Small intestine (tissue), 7 donors: ENCODE results near the gene ATP5F1C. TPM values are rescaled to one million over a fixed set of nuclear protein-coding genes. Genes with fewer than 3 reads are reported as not detected.

Experiments
- DNase-seq, 2 donors: peaks; one replicate each; pipeline versions ENCODE4 v3.0.0 to v3.0.0-alpha.2; 2013
- FAIRE-seq: peaks from 2 replicates; lab custom pipeline; 2012; peaks lifted over from hg19 to GRCh38; lab: Jason Lieb, UNC
- H3K27ac ChIP-seq, 3 donors: one replicate each; pipeline ENCODE4 v1.5.1; 2013; ENCODE audit warnings: low read length in 2 of 3, mild to moderate bottlenecking in 2 of 3, control low read depth in 1 of 3, inconsistent platforms in 1 of 3, low read depth in 1 of 3, moderate library complexity in 1 of 3
- H3K27me3 ChIP-seq, 3 donors: one replicate each; pipeline ENCODE4 v1.6.1; 2013; ENCODE audit warnings: low read length in 3 of 3, inconsistent platforms in 1 of 3; ENCODE audit not compliant: control insufficient read depth in 3 of 3, insufficient read depth in 3 of 3
- H3K36me3 ChIP-seq, 3 donors: one replicate each; pipeline ENCODE4 v1.6.1; 2013; ENCODE audit warnings: low read length in 3 of 3, inconsistent platforms in 1 of 3, low read depth in 1 of 3, mild to moderate bottlenecking in 1 of 3, moderate library complexity in 1 of 3; ENCODE audit not compliant: control insufficient read depth in 3 of 3, insufficient read depth in 2 of 3
- H3K4me1 ChIP-seq, 3 donors: one replicate each; pipeline ENCODE4 v1.6.1; 2013; ENCODE audit warnings: low read length in 2 of 3, inconsistent platforms in 1 of 3, low read depth in 1 of 3, mild to moderate bottlenecking in 1 of 3, moderate library complexity in 1 of 3; ENCODE audit not compliant: control insufficient read depth in 3 of 3, insufficient read depth in 2 of 3
- H3K4me3 ChIP-seq, 3 donors: one replicate each; pipeline ENCODE4 v1.5.1; 2013; ENCODE audit warnings: low read length in 3 of 3, control low read depth in 1 of 3, inconsistent platforms in 1 of 3, low read depth in 1 of 3, mild to moderate bottlenecking in 1 of 3, moderate library complexity in 1 of 3
- H3K9me3 ChIP-seq, 2 donors: one replicate each; pipeline ENCODE4 v1.6.1; 2013; ENCODE audit warnings: low read depth in 1 of 2, low read length in 1 of 2; ENCODE audit not compliant: control insufficient read depth in 2 of 2, insufficient read depth in 1 of 2
- WGBS, 3 donors: extraction: QIAGEN DNeasy Blood & Tissue Kit; methylation state at CpG; one replicate each; pipeline ENCODE4 v1.1.7; 2013; 5-methylcytosine and 5-hydroxymethylcytosine counted together
- polyA plus RNA-seq, 4 donors: library from polyadenylated mRNA; stranded (reverse) in 3 of 4; unstranded in 1 of 4; fragments of 200-250 nt in 3 of 4; fragments of 120-200 nt in 1 of 4; gene quantifications; one replicate each; pipeline versions ENCODE4 v1.2.1 to v1.2.3, GENCODE V29; 2013
- donor health status: healthy with polysubstance abuse.
- donor health status: control.
- donor health status: control.
- donor health status: Bipolar disorder and iron deficiency.
- donor health status: healthy.

The ATP5F1C gene
- polyA plus RNA-seq, 4 donors, result 304 to 1,460 (median 611) TPM

DNA sequence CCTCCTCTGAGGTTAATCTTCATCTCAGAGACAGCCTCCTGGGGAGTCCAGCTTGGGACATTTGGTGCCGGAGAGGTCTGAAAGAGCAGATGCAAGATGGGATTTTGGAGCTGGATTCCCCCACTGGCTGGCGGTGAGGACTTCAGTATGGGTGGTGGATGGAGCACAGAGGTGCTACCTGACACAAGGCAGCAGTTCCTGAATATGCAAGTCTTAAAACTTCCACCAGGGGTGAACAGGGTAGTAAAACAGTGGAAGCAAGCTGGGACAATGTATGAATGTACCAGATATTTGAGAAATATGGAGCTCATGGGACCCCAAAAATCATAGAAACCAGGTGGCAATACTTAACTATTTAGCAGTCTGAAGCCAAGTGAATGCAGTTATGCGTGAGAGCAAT is 25.5 kb downstream of the ATP5F1C start:
- no peak for FAIRE-seq
- 78 to 96% (median 86%) methylated on average over 3 of the region's 3 CpGs for WGBS, 3 donors
- no peak for DNase-seq
- Histone ChIP-seq H3K27ac (no peak overlapping the region), H3K27me3 (peaks cover 0 to 3% (median 0%) of the 10 kb centered on the region in 3 donors), H3K4me1 (no peaks in the 10 kb centered on the region), H3K36me3 (no peaks in the 10 kb centered on the region), H3K9me3 (no peaks in the 10 kb centered on the region), H3K4me3 (no peak overlapping the region)

DNA sequence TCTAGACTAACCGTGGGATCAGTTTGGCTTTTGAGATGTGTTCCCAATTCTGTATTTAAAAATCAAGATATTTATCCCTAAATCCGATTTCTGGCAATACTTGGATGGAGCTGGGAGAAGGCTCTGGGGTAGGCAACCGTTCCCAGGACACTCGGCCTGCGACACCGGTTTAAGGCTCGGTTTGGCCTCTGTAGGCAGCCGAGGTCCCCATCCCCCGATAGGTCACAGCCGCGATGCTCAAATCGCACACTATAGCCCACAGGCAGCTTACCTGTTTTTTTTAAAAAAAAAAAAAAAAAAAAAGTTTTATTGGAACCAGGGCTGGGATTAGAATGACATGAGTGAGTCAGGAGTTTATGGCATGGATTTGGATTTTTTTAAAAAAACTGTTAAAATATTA is 29.6 kb downstream of the ATP5F1C start:
- peaks cover 0 to 2% (median 0%) of the 10 kb centered on the region in 3 donors for H3K36me3 ChIP-seq
- no peaks in the 10 kb centered on the region for H3K9me3 ChIP-seq
- FAIRE-seq, result no peak
- H3K27me3 ChIP-seq, result peaks cover 0 to 3% (median 0%) of the 10 kb centered on the region in 3 donors
- peaks cover 0 to 8% (median 0%) of the 10 kb centered on the region in 3 donors for H3K4me1 ChIP-seq
- no peak overlapping the region for H3K27ac ChIP-seq
- H3K4me3 ChIP-seq, result peak overlapping the region in 2 of 3 donors; percentile 79 to 90
- DNase-seq, result no peak
- WGBS, 3 donors, result 11 to 22% (median 13%) methylated on average over 12 of the region's 12 CpGs

DNA sequence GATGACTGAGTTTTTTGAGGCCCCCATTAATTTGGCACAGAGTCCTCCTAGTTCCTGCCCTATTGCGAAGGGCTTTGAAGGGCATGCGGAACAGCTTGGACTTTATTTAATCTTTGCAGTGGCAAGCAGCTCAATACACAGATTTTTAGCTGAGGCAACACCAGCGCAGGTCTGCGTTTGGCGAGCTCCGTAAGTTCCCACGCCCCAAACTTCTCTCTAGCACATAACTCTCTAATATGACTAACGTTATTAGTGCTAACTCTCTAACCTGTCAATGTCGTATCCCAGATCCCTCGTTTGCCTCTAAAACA is 30.0 kb downstream of the ATP5F1C start:
- Histone ChIP-seq H3K4me3 (peak overlapping the region; percentile 79 to 90 (median 88)), H3K36me3 (peaks cover 0 to 4% (median 0%) of the 10 kb centered on the region in 3 donors), H3K27ac (peak overlapping the region in 2 of 3 donors; percentile 29 to 37), H3K4me1 (peaks cover 0 to 8% (median 0%) of the 10 kb centered on the region in 3 donors), H3K9me3 (no peaks in the 10 kb centered on the region), H3K27me3 (peaks cover 0 to 3% (median 0%) of the 10 kb centered on the region in 3 donors)
- 0 to 2% (median 0%) methylated on average over 10 of the region's 10 CpGs for WGBS, 3 donors
- no peak for FAIRE-seq
- DNase-seq, result no peak

DNA sequence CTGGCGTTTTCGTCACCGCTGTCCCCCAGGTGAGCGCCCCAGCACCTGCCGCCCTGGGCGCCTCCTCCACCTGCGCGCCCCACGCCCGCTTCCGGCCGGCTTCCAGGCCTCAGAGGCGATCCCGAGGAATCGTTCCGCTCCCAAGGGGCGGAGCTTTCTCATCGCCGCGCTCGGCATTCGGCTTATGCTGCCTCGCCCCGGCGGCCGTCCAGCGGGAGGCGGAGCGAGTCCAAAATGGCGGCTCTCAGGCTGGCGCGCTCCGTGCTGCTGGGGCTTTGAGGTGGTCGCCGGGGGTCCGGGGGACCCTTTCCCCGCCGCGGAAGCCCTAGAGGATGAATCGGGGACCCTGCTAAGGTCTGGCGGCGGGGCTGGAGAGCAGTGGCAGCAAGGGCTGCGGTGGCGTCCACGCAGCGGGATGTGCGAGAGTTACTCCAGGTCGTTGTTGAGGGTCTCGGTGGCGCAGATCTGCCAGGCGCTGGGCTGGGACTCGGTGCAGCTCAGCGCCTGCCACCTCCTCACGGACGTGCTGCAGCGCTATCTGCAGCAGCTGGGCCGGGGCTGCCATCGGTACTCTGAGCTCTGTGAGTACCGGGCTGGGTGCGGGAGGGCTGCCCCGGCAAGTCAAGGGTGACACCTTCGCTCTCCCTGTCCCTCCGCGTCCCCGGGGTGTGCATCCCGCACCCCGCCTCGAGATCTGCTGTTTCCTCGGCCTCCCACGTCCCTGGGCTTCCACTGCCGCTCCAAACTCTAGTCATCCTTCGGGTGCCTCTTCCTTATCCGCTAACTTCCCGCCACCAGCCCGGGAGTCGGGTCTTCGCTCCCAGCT is 30.5 kb downstream of the ATP5F1C start, which contains the start of gene TAF3:
TSS of gene TAF3 (plus strand) at position 211 of the 826 bp plus-strand sequence. CDS start at position 416, 205 bp downstream.
- Histone ChIP-seq H3K9me3 (no peaks in the 10 kb centered on the region), H3K4me1 (peaks cover 0 to 8% (median 0%) of the 10 kb centered on the region in 3 donors), H3K27me3 (peaks cover 0 to 1% (median 0%) of the 10 kb centered on the region in 3 donors), H3K27ac (peak within 1 kb of the TSS in 2 of 3 donors; percentile 29 to 84), H3K4me3 (peak within 1 kb of the TSS; percentile 79 to 90 (median 88)), H3K36me3 (peaks cover 0 to 8% (median 0%) of the 10 kb centered on the region in 3 donors)
- WGBS, 3 donors, result 0% methylated on average over 72 to 77 of the region's 77 CpGs
- DNase-seq (peak; percentile 94 to 97), FAIRE-seq (no peak)

DNA sequence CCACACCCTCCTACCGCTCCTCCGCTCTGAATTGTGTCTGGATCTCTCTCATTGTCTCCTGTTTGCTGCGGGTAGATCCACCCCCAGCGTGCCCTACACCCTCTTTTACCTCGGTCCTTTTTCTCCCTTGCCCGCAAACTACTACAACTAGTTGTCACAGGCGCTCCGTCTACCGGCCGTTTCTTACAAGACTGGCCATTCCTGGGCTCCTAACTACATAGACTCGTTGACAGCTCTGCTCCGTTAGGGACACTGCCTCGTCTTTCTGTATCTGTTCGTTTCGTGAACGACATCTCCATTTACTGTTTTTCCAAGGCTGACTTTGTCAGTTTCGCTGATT is 31.1 kb downstream of the ATP5F1C start:
- peaks cover 0 to 8% (median 0%) of the 10 kb centered on the region in 3 donors for H3K4me1 ChIP-seq
- H3K27me3 ChIP-seq, result no peaks in the 10 kb centered on the region
- peak overlapping the region in 1 of 3 donors; percentile 84 for H3K27ac ChIP-seq
- 0 to 1% (median 1%) methylated on average over 17 of the region's 17 CpGs for WGBS, 3 donors
- H3K9me3 ChIP-seq, result no peaks in the 10 kb centered on the region
- FAIRE-seq (no peak), DNase-seq (peak; percentile 54 to 60)
- peak overlapping the region; percentile 79 to 90 (median 88) for H3K4me3 ChIP-seq
- peaks cover 0 to 8% (median 0%) of the 10 kb centered on the region in 3 donors for H3K36me3 ChIP-seq

DNA sequence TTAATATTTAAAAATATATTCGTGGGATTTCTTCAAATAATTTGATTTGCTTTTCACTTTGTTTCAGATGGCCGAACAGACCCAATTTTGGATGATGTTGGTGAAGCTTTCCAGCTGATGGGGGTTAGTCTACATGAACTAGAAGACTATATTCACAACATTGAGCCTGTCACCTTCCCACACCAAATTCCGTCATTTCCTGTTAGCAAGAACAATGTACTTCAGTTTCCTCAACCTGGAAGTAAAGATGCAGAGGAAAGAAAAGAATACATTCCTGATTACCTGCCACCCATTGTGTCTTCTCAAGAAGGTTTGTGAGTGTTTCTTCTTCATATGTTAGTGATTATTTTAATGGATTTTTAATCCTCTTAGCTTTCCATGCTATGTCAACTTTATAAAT is 36.3 kb downstream of the ATP5F1C start:
- FAIRE-seq (no peak), DNase-seq (no peak)
- H3K36me3 ChIP-seq, result peaks cover 2 to 12% (median 6%) of the 10 kb centered on the region in 3 donors
- peaks cover 0 to 8% (median 0%) of the 10 kb centered on the region in 3 donors for H3K4me1 ChIP-seq
- H3K27me3 ChIP-seq, result no peaks in the 10 kb centered on the region
- no peak overlapping the region for H3K27ac ChIP-seq
- H3K4me3 ChIP-seq, result no peak overlapping the region
- 88 to 93% (median 88%) methylated on average over 3 of the region's 3 CpGs for WGBS, 3 donors
- H3K9me3 ChIP-seq, result no peaks in the 10 kb centered on the region

DNA sequence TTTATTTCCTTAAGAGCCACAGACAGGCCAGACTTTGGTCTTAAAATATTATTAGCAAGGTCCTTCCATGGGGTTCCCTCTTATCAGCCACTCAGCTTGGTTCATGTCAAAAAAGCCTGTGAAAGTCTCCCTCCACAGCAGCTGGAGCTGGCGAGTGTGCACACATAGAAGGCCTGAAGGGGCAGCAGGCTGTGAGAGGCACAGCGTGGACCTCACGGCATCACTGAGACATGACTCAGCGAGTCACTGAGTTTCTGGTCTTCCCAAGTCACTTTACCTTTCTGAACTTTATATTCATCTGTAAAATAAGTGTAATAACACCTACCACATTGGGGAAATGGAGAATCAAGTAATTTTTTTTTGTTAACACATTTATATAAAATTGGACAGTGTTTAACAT is 39.0 kb downstream of the ATP5F1C start:
- Histone ChIP-seq H3K4me1 (peaks cover 0 to 2% (median 0%) of the 10 kb centered on the region in 3 donors), H3K9me3 (no peaks in the 10 kb centered on the region), H3K27ac (no peak overlapping the region), H3K36me3 (peaks cover 2 to 14% (median 6%) of the 10 kb centered on the region in 3 donors), H3K27me3 (no peaks in the 10 kb centered on the region), H3K4me3 (no peak overlapping the region)
- FAIRE-seq, result no peak
- DNase-seq, result peak in 1 of 2 donors; percentile 4
- WGBS, 3 donors, result 86 to 98% (median 94%) methylated on average over 4 of the region's 4 CpGs

DNA sequence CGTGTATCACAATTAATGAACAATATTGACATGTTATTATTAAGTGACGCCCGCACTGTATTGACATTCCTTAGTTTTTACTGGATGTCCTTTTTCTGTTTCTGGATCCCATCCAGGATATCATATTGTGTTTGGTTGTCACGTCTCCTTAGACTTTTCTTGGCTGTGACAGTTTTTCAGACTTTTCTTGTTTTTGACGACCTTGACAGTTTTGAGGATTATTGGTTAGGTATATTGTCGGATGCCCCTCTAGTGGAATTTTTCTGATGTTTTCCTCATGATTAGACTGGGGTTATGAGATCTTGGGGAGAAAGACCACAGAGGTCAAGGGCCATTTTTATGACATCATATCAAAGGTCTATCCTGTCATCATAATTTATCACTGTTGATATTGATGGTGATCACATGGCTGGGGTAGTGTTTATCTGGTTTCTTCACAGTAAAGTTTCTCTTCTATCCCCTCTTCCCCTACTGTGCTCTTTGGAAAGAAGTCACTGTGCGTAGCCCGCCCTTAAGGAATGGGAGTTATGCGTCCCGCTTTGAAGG is 41.4 kb downstream of the ATP5F1C start:
- Histone ChIP-seq H3K9me3 (no peaks in the 10 kb centered on the region), H3K27ac (no peak overlapping the region), H3K4me3 (no peak overlapping the region), H3K36me3 (peaks cover 2 to 11% (median 6%) of the 10 kb centered on the region in 3 donors), H3K4me1 (peaks cover 0 to 2% (median 0%) of the 10 kb centered on the region in 3 donors), H3K27me3 (no peaks in the 10 kb centered on the region)
- FAIRE-seq (no peak), DNase-seq (no peak)
- WGBS, 3 donors, result 87 to 92% (median 87%) methylated on average over 10 of the region's 10 CpGs
